Hematopoietic multipotent progenitor cell (in vitro differentiated cells): ENCODE data around the gene LGALS1. TPM values are rescaled to one million over a fixed set of nuclear protein-coding genes. Genes with fewer than 3 reads are reported as not detected.
"Not testable (repeated sequence)": the region's sequence is repeated elsewhere in the genome, so short reads cannot be mapped to it uniquely, and the experiment has no call there.

ENCODE experiments used
- DNase-seq, 3 donors: peaks; one replicate each; pipeline ENCODE4 v3.0.0-alpha.2; 2011 to 2015; ENCODE audit warnings: low read depth in 2 of 3, low spot score in 2 of 3
- total RNA-seq: library from RNA; depleted of rRNA; stranded (reverse); fragments of >200 nt; gene quantifications from one replicate; pipeline ENCODE4 v1.2.3, GENCODE V29; 2012

LGALS1 gene
- total RNA-seq, 1 donor = 346 TPM

GRCh38 chr22:37684803-37685615 lies 9.6 kb downstream of the LGALS1 start:
- DNase-seq = no peak

DNA sequence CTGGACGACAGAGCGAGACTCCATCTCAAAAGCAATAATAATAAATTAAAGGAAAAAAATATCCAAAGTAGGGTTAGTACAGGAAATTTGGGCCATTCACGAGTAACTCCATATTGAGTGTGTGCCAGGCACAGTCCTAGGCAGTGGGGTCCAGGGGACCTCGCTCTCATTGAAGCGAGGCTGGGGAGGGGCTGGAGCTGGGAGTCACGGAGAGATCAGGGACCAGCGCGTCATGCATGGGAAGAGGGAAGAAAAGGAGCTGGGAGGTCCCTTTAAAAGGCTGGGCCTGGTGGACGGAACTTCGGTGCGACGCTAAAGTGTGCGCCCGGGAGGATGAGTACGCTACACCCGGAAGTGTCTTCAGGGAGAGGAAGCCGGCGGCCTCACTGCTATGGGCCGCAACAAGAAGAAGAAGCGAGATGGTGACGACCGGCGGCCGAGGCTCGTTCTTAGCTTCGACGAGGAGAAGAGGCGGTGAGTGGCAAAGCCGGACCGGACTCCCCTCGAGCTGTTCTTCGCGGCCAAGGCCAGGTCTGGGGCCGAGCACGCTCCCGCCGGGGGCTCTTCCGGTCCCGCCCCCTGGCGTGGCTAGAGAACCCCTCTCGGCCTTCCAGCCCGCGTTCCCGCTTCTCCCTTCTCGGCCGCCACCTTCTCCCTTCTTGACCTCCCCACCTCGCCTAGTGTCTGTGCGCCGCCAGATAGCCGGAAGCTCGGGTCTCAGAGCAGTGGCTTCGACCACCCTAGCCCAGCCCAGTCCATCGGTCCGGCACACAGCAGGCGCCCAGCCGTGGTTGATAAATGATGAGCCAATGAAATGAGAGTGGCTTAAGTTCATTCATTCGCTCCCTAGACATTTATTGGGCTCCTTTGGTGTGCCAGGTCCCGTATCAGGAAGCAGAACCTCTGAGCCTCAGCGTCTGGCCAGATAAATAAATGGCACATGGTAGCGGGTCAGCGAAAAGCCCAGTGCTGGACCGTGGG lies 10.9 kb downstream of the LGALS1 start, which contains the start of gene NOL12:
NOL12 (plus strand) TSS at position 342 of the 981 bp plus-strand sequence; CDS start at position 392, 50 bp downstream.
- DNase-seq = peak; percentile 73 to 87 (median 81)

DNA sequence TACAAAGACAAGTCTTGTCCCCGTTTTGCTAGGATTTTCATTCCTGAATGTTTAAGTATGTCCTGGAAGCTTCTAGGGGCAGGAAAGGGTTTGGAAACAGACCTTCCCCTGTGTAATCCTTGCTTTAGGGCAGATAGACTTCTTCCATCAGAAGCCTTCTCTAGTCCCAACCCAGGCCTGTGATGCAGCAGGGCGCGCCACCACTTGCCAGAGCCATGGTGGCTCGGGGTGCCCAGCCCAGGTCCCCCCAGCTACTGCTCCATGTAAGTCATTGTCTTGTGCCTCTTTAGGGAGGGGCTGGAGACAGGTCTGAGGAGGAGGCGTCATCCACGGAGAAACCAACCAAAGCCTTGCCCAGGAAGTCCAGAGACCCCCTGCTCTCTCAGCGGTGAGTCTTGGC lies 15.0 kb downstream of the LGALS1 start:
- DNase-seq = no peak

- DNase-seq = no peak
These were observed 15.6 kb downstream of the LGALS1 start for GRCh38 chr22:37690901-37691504.

- no peak for DNase-seq
These were observed 17.3 kb downstream of the LGALS1 start for GRCh38 chr22:37692627-37693285.

DNA sequence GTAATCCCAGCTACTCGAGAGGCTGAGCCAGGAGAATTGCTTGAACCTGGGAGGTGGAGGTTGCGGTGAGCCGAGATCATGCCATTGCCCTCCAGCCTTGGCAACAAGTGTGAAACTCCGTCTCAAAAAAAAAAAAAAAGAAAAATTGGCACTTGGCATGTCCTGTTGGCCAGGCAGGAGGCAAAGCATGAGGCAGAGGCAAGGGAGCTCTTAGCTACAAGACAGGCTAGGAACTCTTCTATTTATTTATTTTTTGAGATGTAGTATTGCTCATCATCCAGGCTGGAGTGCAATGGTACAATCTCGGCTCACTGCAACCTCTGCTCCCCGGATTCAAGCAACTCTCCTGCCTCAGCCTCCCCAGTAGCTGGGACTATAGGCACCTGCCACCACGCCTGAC lies 18.7 kb downstream of the LGALS1 start:
- not testable (repeated sequence) for DNase-seq

DNA sequence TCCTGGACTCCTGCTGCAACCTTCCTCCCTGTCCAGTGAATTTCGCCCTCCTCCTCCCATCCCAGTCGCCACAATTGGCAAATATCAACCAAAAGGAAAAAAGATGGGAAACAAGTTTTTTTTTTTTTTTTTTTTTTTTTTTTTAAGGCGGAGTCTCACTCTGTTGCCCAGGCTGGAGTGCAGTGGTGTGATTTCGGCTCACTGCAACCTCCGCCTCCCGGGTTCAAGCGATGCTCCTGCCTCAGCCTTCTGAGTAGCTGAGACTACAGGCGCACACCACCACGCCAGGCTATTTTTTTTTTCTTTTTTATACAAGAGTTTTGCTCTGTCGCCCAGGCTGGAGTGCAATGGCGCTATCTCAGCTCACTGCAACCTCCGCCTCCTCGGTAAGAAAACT lies 20.8 kb downstream of the LGALS1 start:
- DNase-seq = not testable (repeated sequence)

DNA sequence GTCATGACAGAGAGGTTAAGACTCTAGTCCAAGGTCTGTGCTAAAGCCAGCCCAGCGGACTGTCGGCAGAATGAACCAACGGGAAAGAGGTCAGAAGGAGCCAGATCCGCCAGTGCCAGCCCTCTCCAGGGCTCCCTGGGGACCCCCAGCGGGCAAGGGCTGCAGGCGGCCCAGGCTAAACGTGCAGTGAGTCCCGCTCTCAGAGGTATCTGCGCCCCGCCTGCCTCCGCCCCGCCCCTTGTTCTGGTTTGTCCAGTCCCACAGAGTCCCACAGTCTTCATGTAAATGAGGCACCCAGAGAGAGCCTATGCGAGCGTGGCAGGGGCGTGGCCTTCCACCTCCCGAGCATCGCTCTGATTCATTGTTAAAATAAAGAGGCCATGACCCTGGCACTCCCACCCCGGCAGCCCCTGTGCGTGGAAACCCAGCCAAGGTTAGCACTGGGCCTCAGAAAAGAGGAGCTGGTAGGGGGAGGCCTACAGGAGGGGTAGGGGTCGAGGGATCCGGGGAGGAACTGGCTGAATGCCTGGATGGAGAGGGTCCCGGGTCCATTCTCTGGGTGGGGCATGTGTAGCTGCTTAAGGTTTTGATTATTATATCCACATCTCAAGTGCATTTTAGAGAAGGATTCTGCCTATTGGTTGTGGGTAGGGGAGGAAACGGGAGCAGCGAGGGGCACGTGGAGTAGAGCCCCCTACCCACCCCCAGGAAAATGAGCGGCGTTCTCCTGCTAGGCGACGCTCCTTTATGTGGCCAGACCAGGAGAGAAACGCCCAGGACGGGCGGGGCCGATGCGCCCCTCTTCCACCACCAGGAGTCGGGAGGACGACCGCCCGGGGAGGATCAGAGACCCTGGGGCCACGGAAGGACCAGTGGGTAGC lies 21.5 kb downstream of the LGALS1 start, which contains the start of gene TRIOBP:
TRIOBP (plus strand) TSS at position 392 of the 881 bp plus-strand sequence. CDS start 4,318 bp downstream, outside the sequence.
- peak in 2 of 3 donors; percentile 96 to 98 for DNase-seq

GRCh38 chr22:37697538-37697835 lies 22.1 kb downstream of the LGALS1 start:
- no peak for DNase-seq

DNA sequence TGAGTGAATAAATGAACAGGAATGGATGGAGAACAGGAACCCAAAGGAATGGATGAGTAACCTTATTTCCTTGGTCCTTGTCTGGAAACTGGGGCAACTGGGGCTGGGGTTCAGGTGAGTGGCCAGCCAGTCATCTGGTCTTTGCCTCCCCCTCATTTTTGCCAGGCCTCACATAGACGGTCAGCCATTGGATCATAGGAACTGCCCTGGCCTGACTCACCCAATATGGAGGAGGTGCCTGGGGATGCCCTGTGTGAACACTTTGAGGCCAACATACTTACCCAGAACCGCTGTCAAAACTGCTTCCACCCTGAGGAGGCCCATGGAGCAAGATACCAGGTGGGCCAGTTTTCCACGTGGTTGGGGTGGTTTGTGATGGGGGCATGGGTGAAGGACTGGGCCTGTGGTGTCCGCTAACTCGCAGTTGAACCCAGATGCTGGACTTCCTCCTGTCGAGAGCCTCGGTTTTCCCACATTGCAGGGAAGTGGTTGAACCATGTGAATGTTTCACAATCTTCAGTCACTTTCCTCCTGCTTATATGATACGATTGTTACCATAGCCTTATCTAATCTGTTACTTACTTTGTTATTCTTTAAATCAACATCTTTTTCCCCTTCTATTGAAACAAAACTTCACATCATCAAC lies 25.8 kb downstream of the LGALS1 start:
- DNase-seq = no peak

GRCh38 chr22:37703906-37704305 lies 28.5 kb downstream of the LGALS1 start:
- no peak for DNase-seq

DNA sequence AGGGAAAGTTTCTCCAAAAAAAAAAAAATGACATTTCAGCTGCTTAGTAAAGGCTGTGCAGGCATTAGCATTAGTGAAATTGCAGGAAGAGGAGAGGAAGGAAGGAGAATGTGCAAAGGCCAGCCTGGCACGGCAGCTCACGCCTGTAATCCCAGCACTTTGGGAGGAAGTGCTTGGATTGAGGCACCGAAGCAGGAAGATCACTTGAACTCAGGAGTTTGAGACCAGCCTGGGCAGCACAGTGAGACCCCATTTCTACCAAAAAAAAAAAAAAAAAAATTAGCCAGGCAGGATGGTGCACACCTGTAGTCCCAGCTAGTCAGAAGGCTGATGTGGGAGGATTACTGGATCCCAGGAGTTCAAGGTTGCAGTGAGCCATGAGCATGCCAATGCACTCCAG lies 29.2 kb downstream of the LGALS1 start:
- no peak for DNase-seq

DNA sequence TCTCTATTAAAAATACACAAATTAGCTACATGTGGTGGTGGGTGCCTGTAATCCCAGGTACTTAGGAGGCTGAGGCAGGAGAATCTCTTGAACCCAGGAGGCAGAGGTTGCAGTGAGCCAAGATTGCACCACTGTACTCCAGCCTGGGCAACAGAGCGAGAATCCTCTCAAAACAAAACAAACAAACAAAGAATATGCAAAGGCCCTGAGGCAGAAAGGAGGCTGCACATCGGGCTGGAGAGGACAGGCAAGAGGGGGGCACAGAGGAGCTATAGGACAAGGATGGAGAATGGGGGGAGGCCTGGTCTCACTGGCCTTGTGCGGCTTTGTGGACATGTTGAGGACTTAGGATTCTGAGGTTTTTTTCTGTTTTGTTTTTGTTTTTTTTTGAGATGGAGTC lies 29.8 kb downstream of the LGALS1 start:
- DNase-seq = no peak

- no peak for DNase-seq
These were observed 33.4 kb downstream of the LGALS1 start for GRCh38 chr22:37708580-37709444.

GRCh38 chr22:37709445-37709765 lies 34.0 kb downstream of the LGALS1 start:
- DNase-seq = no peak

- no peak for DNase-seq
These were observed 35.2 kb downstream of the LGALS1 start for GRCh38 chr22:37710675-37711074.

DNA sequence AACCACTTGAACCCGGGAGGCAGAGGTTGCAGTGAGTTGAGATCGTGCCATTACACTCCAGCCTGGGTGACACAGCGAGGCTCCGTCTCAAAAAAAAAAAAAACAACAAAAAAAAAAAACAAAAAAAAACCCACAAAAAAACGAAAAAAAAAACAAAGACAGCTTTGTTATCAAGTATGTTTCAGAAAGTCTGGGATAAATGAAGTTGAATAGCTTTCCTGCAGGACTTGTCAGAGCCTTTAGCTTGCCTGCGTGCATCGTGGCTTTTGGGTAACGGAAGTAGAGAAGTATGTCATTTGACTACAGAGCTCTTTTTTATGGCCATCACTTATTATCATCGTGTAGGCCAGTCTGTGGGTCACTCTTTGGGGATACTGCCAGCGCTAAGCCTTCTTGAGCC lies 36.1 kb downstream of the LGALS1 start:
- no peak for DNase-seq

DNA sequence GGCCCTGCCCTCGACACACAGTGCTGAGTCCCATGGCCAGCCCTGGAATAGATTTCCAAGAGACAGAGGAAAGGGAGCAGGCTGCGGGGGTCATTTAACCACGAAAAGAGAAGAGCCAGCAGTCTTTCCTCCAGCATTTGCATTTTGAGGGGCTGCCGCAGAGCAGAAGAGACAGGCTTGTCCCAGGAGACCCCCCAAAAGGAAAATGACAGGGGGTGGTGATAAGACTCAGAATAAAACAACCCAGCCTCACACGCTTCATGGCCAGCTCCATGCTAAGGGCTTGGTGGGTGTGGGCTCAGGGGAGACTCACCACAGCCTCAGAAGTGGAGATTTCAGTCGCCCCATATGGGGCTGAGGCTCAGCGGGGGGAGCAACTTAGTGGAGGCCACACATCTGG lies 38.3 kb downstream of the LGALS1 start:
- DNase-seq = no peak
